Adrenal gland (tissue), 12 donors: ENCODE results near the gene BEST4. TPM values are rescaled to one million over a fixed set of nuclear protein-coding genes. Genes with fewer than 3 reads are reported as not detected.
"Not testable (repeated sequence)": the region's sequence is repeated elsewhere in the genome, so short reads cannot be mapped to it uniquely, and the experiment has no call there.

Source experiments
- DNase-seq, 7 donors: peaks; one replicate each; pipeline ENCODE4 v3.0.0-alpha.2; 2019 to 2020
- H3K27ac ChIP-seq, 5 donors: fragments of 200-600 bp; sonication (generic) in 4 of 5; 1 replicate in 3 of 5; 2 replicates in 2 of 5; pipeline versions ENCODE4 v1.5.1 to v1.8.0; 2016 to 2020; ENCODE audit warnings: mild to moderate bottlenecking in 1 of 5
- H3K27me3 ChIP-seq: fragments of 200-600 bp; 2 replicates; pipeline ENCODE4 v1.8.0; 2021
- H3K36me3 ChIP-seq, 2 donors: fragments of 200-600 bp; replicated peaks in 1 of 2; 1 replicate in 1 of 2; 2 replicates in 1 of 2; pipeline versions ENCODE4 v1.5.1 to v1.8.0; 2018 to 2022
- H3K4me1 ChIP-seq, 2 donors: fragments of 200-600 bp; replicated peaks in 1 of 2; 1 replicate in 1 of 2; 2 replicates in 1 of 2; pipeline versions ENCODE4 v1.5.1 to v1.8.0; 2018 to 2021
- H3K4me3 ChIP-seq, 4 donors: fragments of 200-600 bp; sonication (generic) in 3 of 4; one replicate each; pipeline ENCODE4 v1.5.1; 2016 to 2018
- H3K9me3 ChIP-seq, 3 donors: fragments of 200-600 bp; sonication (generic) in 1 of 3; replicated peaks in 1 of 3; 1 replicate in 2 of 3; 2 replicates in 1 of 3; pipeline versions ENCODE4 v1.5.1 to v1.8.0; 2016 to 2021
- POLR2A ChIP-seq, 2 donors: fragments of 450-650 bp; IDR thresholded peaks; one replicate each; pipeline ENCODE4 v1.6.1; 2017; ENCODE audit warnings: antibody characterized with exemption in 2 of 2, mild to moderate bottlenecking in 2 of 2, moderate library complexity in 1 of 2
- WGBS, 4 donors: extraction: QIAGEN DNeasy Blood & Tissue Kit in 2 of 4; methylation state at CpG; one replicate each; pipeline versions ENCODE4 v1.1.5 to v1.1.7; 2013 to 2017; 5-methylcytosine and 5-hydroxymethylcytosine counted together
- intact Hi-C, 2 donors: fragments of 100-400 bp; cut with DNase I; formaldehyde crosslinking; loops; one replicate each; pipeline versions ENCODE4 v1.14.1 to v1.15.0; 2022 to 2023
- polyA plus RNA-seq, 3 donors: library from polyadenylated mRNA; stranded (reverse); fragments of 200-250 nt in 2 of 3; fragments of 350-450 nt in 1 of 3; fragmentation: Illumina TruSeq in 1 of 3; extraction: RNeasy Lipid Tissue Mini Kit (QIAGEN cat#74804) in 1 of 3; gene quantifications; one replicate each; pipeline ENCODE4 v1.2.3, GENCODE V29; 2013 to 2014
- small RNA-seq, 2 donors: library from RNA; depleted of rRNA; stranded (forward); fragments of <200 nt; gene quantifications; one replicate each; pipeline ENCODE3, GENCODE V24; 2016
- total RNA-seq, 9 donors: library from RNA; depleted of rRNA in 4 of 9; stranded (reverse); fragments of >200 nt in 4 of 9; fragments of 120-200 nt in 1 of 9; fragmentation: NEBNext Ultra II Directional in 1 of 9; extraction: Animal tissue kit (Norgen Biotek cat#: 25700) in 1 of 9; gene quantifications; one replicate each; pipeline versions ENCODE4 v1.1.0 to v1.2.4, GENCODE V29; 2013 to 2023
- TF ChIP-seq, protein P1 (sequence below), 6 experiments: fragments of 450-650 bp in 4 of 6; fragments of 200-600 bp in 2 of 6; sonication (generic) in 1 of 6; IDR thresholded peaks; 1 replicate in 5 of 6; 2 replicates in 1 of 6; pipeline versions ENCODE4 v1.5.1 to v1.8.0; 2016 to 2021; ENCODE audit warnings: antibody characterized with exemption in 6 of 6, mild to moderate bottlenecking in 2 of 6, moderate library complexity in 1 of 6
- donor health status: healthy with polysubstance abuse.
- donor health status: Bipolar disorder and iron deficiency.
- donor health status: DM: yes; HTN: yes; CAD: no.
- donor health status: DM: no; HTN: no; CAD: no.
- donor health status: DM: no; HTN: no; CAD: no.
- donor health status: DM: yes; HTN: yes; CAD: no.

Gene BEST4
- total and polyA plus RNA-seq, 12 donors: 0.09 to 6.2 (median 0.68) TPM; not detected in 1

DNA sequence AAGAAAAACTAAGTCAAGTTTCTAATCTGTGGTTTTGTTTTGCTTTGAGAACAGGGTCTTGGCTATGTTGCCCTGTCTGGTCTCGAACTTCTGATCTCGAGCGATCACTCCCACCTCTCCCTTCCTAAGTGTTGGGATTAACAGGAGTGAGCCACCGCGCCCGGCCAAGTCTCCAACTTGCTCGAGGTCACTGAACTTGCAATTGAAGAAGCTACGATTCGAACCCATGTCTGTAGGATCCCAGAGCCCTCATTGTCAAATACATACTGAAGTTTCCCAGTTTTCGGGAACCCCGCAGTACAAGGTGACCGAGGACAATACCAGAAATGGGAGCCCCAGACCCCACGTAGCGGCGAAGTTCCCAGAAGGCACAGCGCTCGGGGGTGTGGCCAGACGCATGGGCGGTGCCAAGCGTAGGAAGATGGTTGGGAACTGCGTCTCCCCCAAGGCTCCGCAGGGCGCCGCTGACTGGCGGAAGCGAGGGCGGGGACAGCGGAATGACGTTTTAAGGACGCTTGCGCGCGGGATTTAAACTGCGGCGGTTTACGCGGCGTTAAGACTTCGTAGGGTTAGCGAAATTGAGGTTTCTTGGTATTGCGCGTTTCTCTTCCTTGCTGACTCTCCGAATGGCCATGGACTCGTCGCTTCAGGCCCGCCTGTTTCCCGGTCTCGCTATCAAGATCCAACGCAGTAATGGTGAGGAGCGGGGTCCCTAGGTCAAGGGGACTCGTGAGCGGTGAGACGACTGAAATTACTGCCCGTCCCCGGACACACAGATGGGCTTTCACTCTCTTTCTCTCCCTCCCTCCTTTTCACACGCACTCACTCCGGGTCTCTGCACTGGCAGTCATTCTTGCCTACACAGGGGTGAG, 48.4 kb downstream of the BEST4 start, which contains the start of gene KIF2C:
TSS of gene KIF2C (plus strand) at position 531 of the 872 bp plus-strand sequence. CDS start at position 627, 96 bp downstream.
- Histone ChIP-seq H3K27me3 (no peaks in the 10 kb centered on the region), H3K4me3 (peak within 1 kb of the TSS in 3 of 4 donors; percentile 1 to 69 (median 33)), H3K27ac (peak within 1 kb of the TSS in 4 of 5 donors; percentile 61 to 92 (median 89)), H3K9me3 (no peaks in the 10 kb centered on the region), H3K4me1 (peaks cover 6 to 11% of the 10 kb centered on the region in 2 donors), H3K36me3 (no peaks in the 10 kb centered on the region)
- intact Hi-C loops: loop anchor here (5.0 to 10.0 kb wide), 2 partner anchors 38 to 45 kb away; partner anchors contain the start of genes BEST4 (in 1 of the 2) and RPS8 (in 1 of the 2)
- TF ChIP-seq, protein P1, sequence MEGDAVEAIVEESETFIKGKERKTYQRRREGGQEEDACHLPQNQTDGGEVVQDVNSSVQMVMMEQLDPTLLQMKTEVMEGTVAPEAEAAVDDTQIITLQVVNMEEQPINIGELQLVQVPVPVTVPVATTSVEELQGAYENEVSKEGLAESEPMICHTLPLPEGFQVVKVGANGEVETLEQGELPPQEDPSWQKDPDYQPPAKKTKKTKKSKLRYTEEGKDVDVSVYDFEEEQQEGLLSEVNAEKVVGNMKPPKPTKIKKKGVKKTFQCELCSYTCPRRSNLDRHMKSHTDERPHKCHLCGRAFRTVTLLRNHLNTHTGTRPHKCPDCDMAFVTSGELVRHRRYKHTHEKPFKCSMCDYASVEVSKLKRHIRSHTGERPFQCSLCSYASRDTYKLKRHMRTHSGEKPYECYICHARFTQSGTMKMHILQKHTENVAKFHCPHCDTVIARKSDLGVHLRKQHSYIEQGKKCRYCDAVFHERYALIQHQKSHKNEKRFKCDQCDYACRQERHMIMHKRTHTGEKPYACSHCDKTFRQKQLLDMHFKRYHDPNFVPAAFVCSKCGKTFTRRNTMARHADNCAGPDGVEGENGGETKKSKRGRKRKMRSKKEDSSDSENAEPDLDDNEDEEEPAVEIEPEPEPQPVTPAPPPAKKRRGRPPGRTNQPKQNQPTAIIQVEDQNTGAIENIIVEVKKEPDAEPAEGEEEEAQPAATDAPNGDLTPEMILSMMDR (IDR thresholded peaks at IDR 0.05): peak in 1 of 6 experiments; percentile 19
- peak in 1 of 2 donors; percentile 74 for TF ChIP-seq POLR2A (IDR thresholded peaks at IDR 0.05)
- DNase-seq: peak; percentile 95 to 98 (median 97)
- WGBS, 4 donors: 1% methylated on average over 17 to 57 of the region's 57 CpGs

DNA sequence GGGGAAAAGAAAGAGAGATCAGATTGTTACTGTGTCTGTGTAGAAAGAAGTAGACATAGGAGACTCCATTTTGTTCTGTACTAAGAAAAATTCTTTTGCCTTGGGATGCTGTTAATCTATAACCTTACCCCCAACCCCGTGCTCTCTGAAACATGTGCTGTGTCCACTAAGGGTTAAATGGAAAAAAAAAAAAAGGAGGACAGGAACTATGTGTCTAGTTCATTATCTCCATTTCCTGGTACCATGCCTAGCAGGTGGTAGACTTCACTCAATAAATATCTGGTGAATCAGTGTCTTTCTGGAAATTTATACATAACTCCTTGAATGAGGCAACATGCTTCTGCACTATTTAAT, 49.0 kb downstream of the BEST4 start:
- peak overlapping the region in 2 of 4 donors; percentile 33 to 69 for H3K4me3 ChIP-seq

DNA sequence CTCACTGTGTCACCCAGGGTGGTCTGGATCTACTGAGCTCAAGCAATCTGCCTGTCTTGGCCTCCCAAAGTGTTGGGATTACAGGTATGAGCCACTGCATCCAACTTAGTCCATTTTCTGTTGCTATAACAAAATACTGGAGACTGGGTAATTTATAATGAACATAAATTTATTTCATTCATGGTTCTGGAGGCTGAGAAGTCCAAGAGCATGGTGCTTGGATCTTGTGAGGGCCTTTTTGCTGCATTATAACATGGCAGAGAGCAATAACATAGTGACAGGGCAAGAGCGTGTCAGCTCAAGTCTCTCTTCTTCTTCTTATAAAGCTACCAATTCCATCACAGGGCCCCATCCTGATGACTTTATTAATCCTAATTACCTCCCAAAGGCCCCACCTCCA, 52.0 kb downstream of the BEST4 start:
- H3K27me3 ChIP-seq: no peaks in the 10 kb centered on the region
- DNase-seq: no peak
- no peaks in the 10 kb centered on the region for H3K36me3 ChIP-seq
- no peak overlapping the region for H3K4me3 ChIP-seq
- intact Hi-C loops: loop anchor here in 1 of 2 donors (10.0 kb wide), 1 partner anchor 49 kb away; the partner anchor contains the start of gene BEST4
- 92 to 100% (median 97%) methylated on average over 1 of the region's 1 CpG for WGBS, 4 donors
- H3K9me3 ChIP-seq: no peaks in the 10 kb centered on the region
- H3K27ac ChIP-seq: no peak overlapping the region
- TF ChIP-seq POLR2A (IDR thresholded peaks at IDR 0.05): no peak
- TF ChIP-seq, protein P1 (IDR thresholded peaks at IDR 0.05): no peak
- H3K4me1 ChIP-seq: peaks cover 6 to 13% of the 10 kb centered on the region in 2 donors

More for the DNA sequence above, 49.0 kb downstream of the BEST4 start:
- intact Hi-C loops: loop anchor here in 1 of 2 donors (10.0 kb wide), 1 partner anchor 46 kb away; the partner anchor contains the start of gene BEST4
- not testable (repeated sequence) for H3K36me3 ChIP-seq, H3K27me3 ChIP-seq, DNase-seq, H3K9me3 ChIP-seq
- WGBS, 4 donors: 67 to 91% (median 83%) methylated on average over 1 of the region's 1 CpG
- peaks cover 6 to 11% of the 10 kb centered on the region in 2 donors for H3K4me1 ChIP-seq
- peak overlapping the region in 4 of 5 donors; percentile 61 to 92 (median 89) for H3K27ac ChIP-seq

DNA sequence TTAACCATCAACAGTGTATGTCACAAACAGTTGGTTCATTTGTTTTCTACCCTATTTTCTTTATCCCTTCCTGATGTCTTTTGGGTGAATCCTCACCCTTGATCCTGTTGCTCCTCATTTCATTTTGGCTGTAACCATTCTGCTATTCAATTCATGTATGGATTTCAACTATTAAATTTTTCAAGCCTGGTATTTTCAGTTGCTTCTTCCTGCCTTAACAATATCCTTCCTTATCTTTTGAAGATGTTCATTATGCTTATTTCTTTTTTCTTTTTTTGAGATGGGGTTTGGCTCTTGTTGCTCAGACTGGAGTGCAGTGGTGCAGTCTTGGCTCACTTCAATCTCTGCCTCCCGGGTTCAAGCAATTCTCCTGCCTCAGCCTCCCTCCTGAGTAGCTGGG, 54.2 kb downstream of the BEST4 start:
- Histone ChIP-seq H3K4me1 (peaks cover 0 to 14% of the 10 kb centered on the region in 2 donors), H3K27me3 (no peaks in the 10 kb centered on the region), H3K36me3 (no peaks in the 10 kb centered on the region), H3K9me3 (no peaks in the 10 kb centered on the region), H3K4me3 (no peak overlapping the region), H3K27ac (no peak overlapping the region)
- intact Hi-C loops: loop anchor here in 1 of 2 donors (10.0 kb wide), 1 partner anchor 51 kb away; the partner anchor contains the start of gene BEST4
- TF ChIP-seq POLR2A (IDR thresholded peaks at IDR 0.05): no peak
- TF ChIP-seq, protein P1 (IDR thresholded peaks at IDR 0.05): no peak
- 67 to 90% (median 81%) methylated on average over 1 of the region's 1 CpG for WGBS, 4 donors
- DNase-seq: no peak

Small RNA genes within 50 kb of the gene (small RNA-seq; reads per million reads assigned to genes)
- 260 to 376 reads per million in 2 donors for gene SNORD38A
- gene SNORD38B: 0 reads per million in 2 donors
- 3,197 to 4,727 reads per million in 2 donors for gene SNORD46
- 0 reads per million in 2 donors for gene SNORD55

Other genes starting within 250 kb of the BEST4 start
- gene TMEM53, start 113.7 kb downstream of the BEST4 start, total RNA-seq: 10 to 100 TPM in 7 of 9 donors, 1 to 10 TPM in 2; 7.2 to 47.4 (median 13.0) TPM
- gene TMEM53, start 113.7 kb downstream of the BEST4 start, polyA plus RNA-seq: 10 to 100 TPM; 10.5 to 13.5 (median 12.1) TPM
- 10 to 100 TPM in 1 of 9 donors, 1 to 10 TPM in 6, under 1 TPM in 2; 0.18 to 12.4 (median 3.9) TPM for gene ARMH1, start 113.5 kb downstream of the BEST4 start, total RNA-seq
- gene ARMH1, start 113.5 kb downstream of the BEST4 start, polyA plus RNA-seq: 10 to 100 TPM in 2 of 3 donors, 1 to 10 TPM in 1; 1.8 to 76.0 (median 47.7) TPM
- gene RNU5D-1, start 57.0 kb downstream of the BEST4 start, total RNA-seq: not detected
- gene RNU5D-1, start 57.0 kb downstream of the BEST4 start, polyA plus RNA-seq: not detected
- gene KIF2C, start 48.3 kb downstream of the BEST4 start, total RNA-seq: 10 to 100 TPM in 1 of 9 donors, 1 to 10 TPM in 6, under 1 TPM in 2; 0.26 to 10.4 (median 1.6) TPM
- gene KIF2C, start 48.3 kb downstream of the BEST4 start, polyA plus RNA-seq: 1 to 10 TPM in 1 of 3 donors, under 1 TPM in 2; 0.48 to 1.3 (median 0.67) TPM
- gene RPS8, start 12.6 kb downstream of the BEST4 start, total RNA-seq: 1,000 to 10,000 TPM; 1,508 to 2,877 (median 2,470) TPM
- 1,000 to 10,000 TPM; 1,753 to 3,127 (median 2,737) TPM for gene RPS8, start 12.6 kb downstream of the BEST4 start, polyA plus RNA-seq
- gene PLK3, start 12.2 kb upstream of the BEST4 start, total RNA-seq: 10 to 100 TPM in 8 of 9 donors, 1 to 10 TPM in 1; 4.4 to 37.5 (median 16.8) TPM
- gene PLK3, start 12.2 kb upstream of the BEST4 start, polyA plus RNA-seq: 10 to 100 TPM in 2 of 3 donors, 1 to 10 TPM in 1; 4.9 to 51.8 (median 49.4) TPM
- 1 to 10 TPM in 7 of 9 donors, under 1 TPM in 1, not detected in 1; 0.94 to 9.4 (median 2.5) TPM for gene DYNLT4, start 19.2 kb upstream of the BEST4 start, total RNA-seq
- 10 to 100 TPM in 1 of 3 donors, 1 to 10 TPM in 1, not detected in 1; 3.0 to 10.3 TPM for gene DYNLT4, start 19.2 kb upstream of the BEST4 start, polyA plus RNA-seq
- gene BTBD19, start 20.4 kb upstream of the BEST4 start, total RNA-seq: 10 to 100 TPM in 7 of 9 donors, 1 to 10 TPM in 2; 5.2 to 46.3 (median 20.9) TPM
- gene BTBD19, start 20.4 kb upstream of the BEST4 start, polyA plus RNA-seq: 10 to 100 TPM in 2 of 3 donors, 1 to 10 TPM in 1; 4.8 to 67.2 (median 26.5) TPM
- gene PTCH2, start 55.1 kb upstream of the BEST4 start, total RNA-seq: 1 to 10 TPM in 5 of 9 donors, under 1 TPM in 4; 0.42 to 3.0 (median 1.5) TPM
- gene PTCH2, start 55.1 kb upstream of the BEST4 start, polyA plus RNA-seq: 1 to 10 TPM in 2 of 3 donors, under 1 TPM in 1; 0.40 to 7.8 (median 6.4) TPM
- gene EIF2B3, start 198.4 kb upstream of the BEST4 start, total RNA-seq: 10 to 100 TPM; 13.8 to 55.0 (median 37.6) TPM
- gene EIF2B3, start 198.4 kb upstream of the BEST4 start, polyA plus RNA-seq: 10 to 100 TPM; 12.6 to 61.0 (median 16.0) TPM
- 10 to 100 TPM; 17.2 to 68.4 (median 50.8) TPM for gene HECTD3, start 223.2 kb upstream of the BEST4 start, total RNA-seq
- 10 to 100 TPM; 31.1 to 73.7 (median 54.3) TPM for gene HECTD3, start 223.2 kb upstream of the BEST4 start, polyA plus RNA-seq
- gene UROD, start 224.1 kb upstream of the BEST4 start, total RNA-seq: 100 to 1,000 TPM; 169 to 324 (median 220) TPM
- gene UROD, start 224.1 kb upstream of the BEST4 start, polyA plus RNA-seq: 100 to 1,000 TPM; 219 to 380 (median 265) TPM